Mesenchymal stem cell (in vitro differentiated cells and primary cell): ENCODE measurements around the gene TRDN.

Experiments used
- DNase-seq: peaks from one replicate; pipeline ENCODE4 v3.0.0-alpha.2; 2013
- H2AFZ ChIP-seq: one replicate; pipeline ENCODE4 v1.6.1; 2013; ENCODE audit warnings: low read depth, mild to moderate bottlenecking, control low read depth, inconsistent platforms, low read length, moderate library complexity
- H2AK5ac ChIP-seq: 2 replicates; pipeline ENCODE4 v1.6.1; 2013; ENCODE audit warnings: low read length, moderate library complexity, mild to moderate bottlenecking, inconsistent platforms; ENCODE audit not compliant: severe bottlenecking
- H2BK120ac ChIP-seq: one replicate; pipeline ENCODE4 v1.6.1; 2013; ENCODE audit warnings: low read depth, mild to moderate bottlenecking, inconsistent platforms, low read length, moderate library complexity
- H2BK12ac ChIP-seq, 2 experiments: one replicate each; pipeline ENCODE4 v1.6.1; 2013; ENCODE audit warnings: inconsistent platforms in 2 of 2, low read length in 2 of 2, mild to moderate bottlenecking in 2 of 2, moderate library complexity in 2 of 2, control low read depth in 1 of 2
- H2BK15ac ChIP-seq: one replicate; pipeline ENCODE4 v1.6.1; 2013; ENCODE audit warnings: mild to moderate bottlenecking, low read depth, inconsistent platforms; ENCODE audit not compliant: poor library complexity, severe bottlenecking
- H2BK5ac ChIP-seq: 2 replicates; pipeline ENCODE4 v1.6.1; 2013; ENCODE audit warnings: low read depth, mild to moderate bottlenecking, low read length, control low read depth, inconsistent platforms; ENCODE audit not compliant: poor library complexity, severe bottlenecking
- H3K14ac ChIP-seq, 2 experiments: one replicate each; pipeline ENCODE4 v1.6.1; 2013; ENCODE audit warnings: inconsistent platforms in 2 of 2, low read length in 2 of 2, control low read depth in 1 of 2, mild to moderate bottlenecking in 1 of 2, moderate library complexity in 1 of 2
- H3K18ac ChIP-seq, 2 experiments: one replicate each; pipeline ENCODE4 v1.6.1; 2013; ENCODE audit warnings: inconsistent platforms in 2 of 2, low read length in 2 of 2, control low read depth in 1 of 2, low read depth in 1 of 2, mild to moderate bottlenecking in 1 of 2
- H3K23ac ChIP-seq, 2 experiments: one replicate each; pipeline ENCODE4 v1.6.1; 2013; ENCODE audit warnings: inconsistent platforms in 2 of 2, low read length in 2 of 2, mild to moderate bottlenecking in 2 of 2, moderate library complexity in 2 of 2, control low read depth in 1 of 2
- H3K27ac ChIP-seq: 2 replicates; pipeline ENCODE4 v1.5.1; 2013; ENCODE audit warnings: mild to moderate bottlenecking, moderate library complexity, low read length, control low read depth, inconsistent platforms; ENCODE audit not compliant: poor library complexity, severe bottlenecking
- H3K27me3 ChIP-seq, 2 experiments: 2 replicates each; pipeline versions ENCODE4 v1.6.1 to v1.7.0; 2013; ENCODE audit warnings: low read length in 2 of 2, mild to moderate bottlenecking in 2 of 2, moderate library complexity in 2 of 2, control low read depth in 1 of 2, inconsistent platforms in 1 of 2; ENCODE audit not compliant: control insufficient read depth in 1 of 2, insufficient read depth in 1 of 2
- H3K36me3 ChIP-seq, 2 experiments: 2 replicates each; pipeline versions ENCODE4 v1.6.1 to v1.7.0; 2013; ENCODE audit warnings: low read length in 2 of 2, control low read depth in 1 of 2, inconsistent platforms in 1 of 2, low read depth in 1 of 2, mild to moderate bottlenecking in 1 of 2; ENCODE audit not compliant: insufficient read depth in 2 of 2, control insufficient read depth in 1 of 2
- H3K4ac ChIP-seq, 2 experiments: one replicate each; pipeline ENCODE4 v1.6.1; 2013; ENCODE audit warnings: inconsistent platforms in 2 of 2, low read length in 2 of 2, mild to moderate bottlenecking in 2 of 2, moderate library complexity in 2 of 2, control low read depth in 1 of 2, low read depth in 1 of 2
- H3K4me1 ChIP-seq: 2 replicates; pipeline ENCODE4 v1.6.1; 2013; ENCODE audit warnings: low read depth, low read length, control low read depth; ENCODE audit not compliant: control insufficient read depth, insufficient read depth
- H3K4me2 ChIP-seq: 2 replicates; pipeline ENCODE4 v1.6.1; 2013; ENCODE audit warnings: low read length, mild to moderate bottlenecking, inconsistent platforms; ENCODE audit not compliant: poor library complexity, severe bottlenecking
- H3K4me3 ChIP-seq, 2 experiments: 2 replicates each; pipeline versions ENCODE4 v1.5.1 to v1.7.0; 2013; ENCODE audit warnings: low read length in 2 of 2, mild to moderate bottlenecking in 2 of 2, control low read depth in 1 of 2, low read depth in 1 of 2; ENCODE audit not compliant: insufficient read depth in 1 of 2
- H3K79me1 ChIP-seq: replicated peaks from 2 replicates; pipeline ENCODE4 v1.6.1; 2013; ENCODE audit warnings: mild to moderate bottlenecking, control low read depth, low read length, inconsistent platforms; ENCODE audit not compliant: poor library complexity, severe bottlenecking
- H3K9ac ChIP-seq: 2 replicates; pipeline ENCODE4 v1.7.0; 2013; ENCODE audit warnings: mild to moderate bottlenecking, low read length, moderate library complexity
- H3K9me3 ChIP-seq: 2 replicates; pipeline ENCODE4 v1.7.0; 2013; ENCODE audit warnings: mild to moderate bottlenecking, low read length; ENCODE audit not compliant: control insufficient read depth
- H4K8ac ChIP-seq: one replicate; pipeline ENCODE4 v1.6.1; 2013; ENCODE audit warnings: inconsistent platforms, mild to moderate bottlenecking, low read length, moderate library complexity
- H4K91ac ChIP-seq: one replicate; pipeline ENCODE4 v1.6.1; 2013; ENCODE audit warnings: mild to moderate bottlenecking, low read length, inconsistent platforms
- WGBS: methylation state at CpG from one replicate; pipeline ENCODE4 v1.1.7; 2013; ENCODE audit warnings: mixed read lengths; 5-methylcytosine and 5-hydroxymethylcytosine counted together

TRDN gene

GRCh38 chr6:123589973-123590372, 46.8 kb downstream of the TRDN start:
- H3K4me3 ChIP-seq, result no peak overlapping the region
- H3K27ac ChIP-seq, result no peak overlapping the region
- H3K4me1 ChIP-seq, result no peaks in the 10 kb centered on the region
- no peaks in the 10 kb centered on the region for H3K36me3 ChIP-seq
- H3K4me2 ChIP-seq, result no peak overlapping the region
- no peak overlapping the region for H2BK12ac ChIP-seq
- no peak overlapping the region for H2AK5ac ChIP-seq
- no peak overlapping the region for H2AFZ ChIP-seq
- no peak overlapping the region for H2BK15ac ChIP-seq
- H3K18ac ChIP-seq, result no peak overlapping the region
- H4K8ac ChIP-seq, result no peak overlapping the region
- H3K27me3 ChIP-seq, result no peaks in the 10 kb centered on the region
- H3K9me3 ChIP-seq, result no peaks in the 10 kb centered on the region
- H2BK120ac ChIP-seq, result no peak overlapping the region
- no peak overlapping the region for H3K4ac ChIP-seq
- no peak for DNase-seq
- WGBS, result 100% methylated on average over 3 of the region's 5 CpGs
- no peaks in the 10 kb centered on the region for H3K79me1 ChIP-seq
- H4K91ac ChIP-seq, result no peak overlapping the region
- no peak overlapping the region for H3K14ac ChIP-seq
- no peak overlapping the region for H3K23ac ChIP-seq
- H2BK5ac ChIP-seq, result no peak overlapping the region
- H3K9ac ChIP-seq, result no peak overlapping the region

GRCh38 chr6:123589317-123589716, 47.4 kb downstream of the TRDN start:
- WGBS, result 57% methylated on average over 1 of the region's 1 CpG
- H3K4ac ChIP-seq, result no peak overlapping the region
- no peak overlapping the region for H3K23ac ChIP-seq

GRCh38 chr6:123588546-123588895, 48.2 kb downstream of the TRDN start:
- H3K4ac ChIP-seq, result no peak overlapping the region
- H3K4me2 ChIP-seq, result no peak overlapping the region
- no peak overlapping the region for H3K4me3 ChIP-seq
- H4K91ac ChIP-seq, result no peak overlapping the region
- no peak overlapping the region for H2BK12ac ChIP-seq
- no peaks in the 10 kb centered on the region for H3K9me3 ChIP-seq
- no peak overlapping the region for H2BK120ac ChIP-seq
- H3K14ac ChIP-seq, result no peak overlapping the region
- no peak overlapping the region for H2AFZ ChIP-seq
- no peaks in the 10 kb centered on the region for H3K36me3 ChIP-seq
- H2AK5ac ChIP-seq, result no peak overlapping the region
- no peak overlapping the region for H4K8ac ChIP-seq
- WGBS, result no CpG with 5 or more reads among the region's 1 CpG
- no peak overlapping the region for H3K9ac ChIP-seq
- DNase-seq, result no peak
- H2BK15ac ChIP-seq, result no peak overlapping the region
- H3K27ac ChIP-seq, result no peak overlapping the region
- no peak overlapping the region for H3K18ac ChIP-seq
- no peaks in the 10 kb centered on the region for H3K4me1 ChIP-seq
- no peak overlapping the region for H2BK5ac ChIP-seq
- H3K27me3 ChIP-seq, result no peaks in the 10 kb centered on the region
- H3K23ac ChIP-seq, result no peak overlapping the region
- H3K79me1 ChIP-seq, result no peaks in the 10 kb centered on the region

More at GRCh38 chr6:123589317-123589716, 47.4 kb downstream of the TRDN start:
- Histone ChIP-seq H4K8ac (no peak overlapping the region), H3K79me1 (no peaks in the 10 kb centered on the region), H3K4me3 (no peak overlapping the region), H2AK5ac (no peak overlapping the region), H4K91ac (no peak overlapping the region), H3K4me2 (no peak overlapping the region), H2BK120ac (no peak overlapping the region), H2BK15ac (no peak overlapping the region), H3K27me3 (no peaks in the 10 kb centered on the region), H3K36me3 (no peaks in the 10 kb centered on the region), H3K18ac (no peak overlapping the region), H3K14ac (no peak overlapping the region), H2AFZ (no peak overlapping the region), H2BK12ac (no peak overlapping the region), H2BK5ac (no peak overlapping the region), H3K9me3 (no peaks in the 10 kb centered on the region), H3K27ac (no peak overlapping the region), H3K9ac (no peak overlapping the region), H3K4me1 (no peaks in the 10 kb centered on the region)
- DNase-seq, result no peak

- Histone ChIP-seq H2AFZ (no peak overlapping the region), H3K4me2 (no peak overlapping the region), H2BK15ac (no peak overlapping the region), H4K8ac (no peak overlapping the region), H3K36me3 (no peaks in the 10 kb centered on the region), H2BK120ac (no peak overlapping the region), H3K27ac (no peak overlapping the region), H3K4ac (no peak overlapping the region), H3K4me3 (no peak overlapping the region), H3K23ac (no peak overlapping the region), H4K91ac (no peak overlapping the region), H2BK12ac (no peak overlapping the region), H3K9me3 (no peaks in the 10 kb centered on the region), H3K27me3 (no peaks in the 10 kb centered on the region), H3K9ac (no peak overlapping the region), H3K18ac (no peak overlapping the region), H2AK5ac (no peak overlapping the region), H3K79me1 (no peaks in the 10 kb centered on the region), H3K14ac (no peak overlapping the region), H3K4me1 (no peaks in the 10 kb centered on the region), H2BK5ac (no peak overlapping the region)
- DNase-seq, result no peak
- WGBS, result 67% methylated on average over 4 of the region's 4 CpGs
Observed at GRCh38 chr6:123587838-123588545, 48.8 kb downstream of the TRDN start.
